ENCODE data around the gene AGBL3. TPM values are rescaled to one million over a fixed set of nuclear protein-coding genes. Genes with fewer than 3 reads are reported as not detected.

The AGBL3 gene
- total and polyA plus RNA-seq, 2 of the 8 experiments (the other 6 are each of a cell fraction or from before 2014, with no cell fraction given): 1.1 to 1.9 TPM

- no peak for TF ChIP-seq EP300 (IDR thresholded peaks at IDR 0.05; ENCODE audit: borderline replicate concordance in 1 of 2, low read depth in 2 of 2, low read length in 2 of 2)
- no peak for TF ChIP-seq SIRT6 (IDR thresholded peaks at IDR 0.05; ENCODE audit: low read length)
- TF ChIP-seq KDM5A (IDR thresholded peaks at IDR 0.05; ENCODE audit: low read length): no peak
- TF ChIP-seq GTF2F1 (IDR thresholded peaks at IDR 0.05; ENCODE audit: borderline replicate concordance, low read depth, low read length): no peak
These were observed 180.2 kb downstream of the AGBL3 start (continued) for GRCh38 chr7:135166338-135166990.

Measured in H1 (cell line).